GM19193 (cell line): Measurements from ENCODE around the gene CCDC30.

ENCODE experiments used
- POLR2A ChIP-seq: IDR thresholded peaks from 4 replicates; pipeline ENCODE4 v1.6.1; 2011; ENCODE audit not compliant: insufficient read depth, insufficient read length; ENCODE audit errors: extremely low read depth

CCDC30 gene

DNA sequence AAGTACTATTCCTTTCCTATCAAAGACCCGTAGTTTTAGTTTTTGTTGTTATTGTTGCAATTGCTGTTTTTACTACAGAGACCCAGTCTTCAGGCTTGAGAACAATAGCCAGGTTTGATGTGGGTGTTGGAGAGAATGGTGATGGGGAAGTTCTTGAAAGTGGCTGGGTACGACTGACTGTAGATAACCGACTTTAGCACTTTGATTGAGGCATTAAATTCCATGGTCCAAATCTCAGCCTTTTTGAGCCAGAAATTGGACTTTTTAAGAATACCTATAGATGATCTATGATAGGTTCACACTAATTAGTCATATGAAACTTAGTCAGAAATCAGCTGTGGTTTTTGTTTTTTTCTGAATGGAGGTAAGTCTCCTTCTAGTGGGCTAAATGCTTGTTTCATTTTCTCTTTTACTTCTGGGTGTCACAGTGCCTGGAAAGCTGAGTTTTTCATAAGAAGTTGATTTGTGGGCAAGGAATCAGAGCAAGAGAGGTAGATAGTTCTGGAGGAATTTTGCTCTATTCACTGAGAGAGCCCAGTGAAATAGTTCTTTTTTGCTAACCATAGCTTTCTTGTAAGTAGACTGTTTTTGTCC is 197.9 kb downstream of the CCDC30 start:
- no peak for TF ChIP-seq POLR2A

- no peak for TF ChIP-seq POLR2A
Measured at GRCh38 chr1:42669936-42670335, 206.8 kb downstream of the CCDC30 start.

- no peak for TF ChIP-seq POLR2A
Measured at GRCh38 chr1:42670425-42670824, 207.3 kb downstream of the CCDC30 start.

DNA sequence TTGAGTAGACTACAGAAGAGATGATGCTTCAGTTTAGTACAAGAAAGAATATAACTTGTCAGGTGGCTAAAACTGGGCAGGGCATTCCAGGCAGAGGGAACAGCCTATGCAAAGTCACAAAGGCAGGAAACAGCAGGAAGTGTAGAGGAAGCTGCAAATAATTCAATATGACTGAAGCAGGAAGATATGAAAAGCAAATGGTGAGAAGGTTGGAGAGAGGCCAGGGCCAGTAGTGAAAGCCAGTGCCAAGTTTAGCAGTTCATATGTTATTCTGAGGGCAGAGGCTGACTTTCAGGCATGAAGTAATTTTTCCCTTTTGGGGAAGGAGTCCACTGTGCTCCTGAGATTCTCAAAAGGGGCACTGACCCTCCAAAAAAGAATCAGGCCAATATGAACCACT is 211.1 kb downstream of the CCDC30 start:
- no peak for TF ChIP-seq POLR2A

DNA sequence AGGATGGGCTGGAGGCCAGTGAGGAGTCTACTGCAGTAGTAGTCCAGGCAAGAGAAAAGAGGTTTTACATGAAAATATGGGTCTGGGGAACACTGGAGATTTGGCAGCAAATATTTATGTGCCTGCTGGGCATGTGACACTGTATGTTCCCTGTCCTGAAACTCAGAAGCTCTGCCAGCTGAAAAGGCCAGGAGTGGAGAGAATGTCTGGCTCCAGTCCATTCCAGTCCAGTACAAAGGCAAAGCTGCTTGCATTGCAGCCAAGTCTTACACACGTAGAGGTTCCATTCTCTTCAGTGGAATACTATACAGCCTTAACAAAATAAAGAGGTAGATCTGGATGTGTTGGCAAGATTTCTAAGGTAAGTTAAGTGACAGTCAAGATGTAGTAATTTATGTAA is 211.6 kb downstream of the CCDC30 start:
- TF ChIP-seq POLR2A, result no peak

DNA sequence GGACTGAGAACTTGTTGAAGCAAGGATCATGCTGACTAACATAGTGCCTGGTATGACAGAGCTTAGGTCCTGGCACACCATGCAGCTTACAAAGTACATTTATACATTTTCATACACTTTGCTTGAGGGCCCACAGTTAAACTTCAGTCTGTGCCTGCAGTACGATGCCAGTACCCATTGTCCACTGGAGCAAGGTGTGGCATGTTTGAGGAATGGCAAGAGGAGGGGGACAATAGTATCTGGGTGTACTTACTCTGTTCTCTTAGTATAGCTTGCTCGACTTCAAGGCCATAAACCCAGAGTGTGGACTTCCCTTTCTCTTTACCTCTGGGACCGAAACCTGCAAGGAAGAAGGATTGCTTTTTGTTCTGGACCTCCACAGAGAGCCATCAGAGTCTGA is 212.4 kb downstream of the CCDC30 start:
- TF ChIP-seq POLR2A, result no peak

DNA sequence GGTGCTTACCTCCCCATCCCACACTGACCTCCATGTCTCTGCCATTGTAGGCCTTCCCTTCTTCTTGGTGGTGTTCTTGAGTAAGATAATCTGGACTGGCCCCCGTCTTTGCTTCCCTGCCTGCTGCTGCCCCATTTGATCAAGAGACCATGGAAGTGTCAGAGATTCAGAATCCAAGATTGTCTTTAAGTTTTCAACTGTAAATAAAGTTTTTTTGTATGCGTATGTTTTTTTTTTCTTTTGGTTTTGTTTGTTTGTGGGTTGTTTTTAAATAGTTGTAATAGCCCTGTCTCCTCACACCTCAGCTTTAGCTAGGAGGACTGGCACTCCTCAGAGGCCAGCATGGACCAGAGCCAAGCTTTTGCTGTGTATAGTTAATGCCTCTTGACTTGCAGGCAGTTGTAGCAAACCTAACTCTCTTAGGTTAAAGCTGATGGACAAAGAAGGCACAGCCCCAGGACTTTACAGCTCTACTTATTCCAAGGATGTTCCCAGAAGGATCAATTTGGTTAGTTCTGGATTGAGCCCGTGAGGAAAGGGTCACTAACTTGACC is 213.5 kb downstream of the CCDC30 start:
- TF ChIP-seq POLR2A, result no peak

DNA sequence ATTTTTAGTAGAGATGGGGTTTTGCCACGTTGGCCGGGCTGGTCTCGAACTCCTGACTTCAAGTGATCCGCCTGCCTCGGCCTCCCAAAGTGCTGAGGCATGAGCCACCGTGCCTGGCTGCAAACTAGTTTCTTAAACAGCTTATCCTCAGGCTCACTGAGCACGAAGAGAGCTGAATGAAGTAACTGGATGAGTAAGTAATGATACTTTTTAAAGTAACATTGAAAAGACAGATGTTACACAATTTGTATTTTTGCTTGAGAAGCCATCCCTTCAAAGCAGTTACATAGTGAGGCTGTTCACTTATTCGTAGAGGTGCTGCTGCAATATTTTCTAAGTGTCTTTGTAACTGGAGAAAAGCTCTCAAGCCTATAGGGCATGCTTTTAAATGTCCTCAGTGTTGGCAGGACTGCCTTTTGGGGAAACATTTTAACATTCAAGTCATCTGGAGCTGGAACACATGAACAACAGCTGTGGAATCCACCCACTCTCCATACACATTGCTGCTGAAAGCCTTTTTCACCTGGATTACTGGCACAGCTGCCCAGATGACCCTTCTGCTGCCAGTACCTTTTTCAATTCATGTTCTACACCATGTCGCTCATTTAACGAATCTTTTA is 216.4 kb downstream of the CCDC30 start:
- no peak for TF ChIP-seq POLR2A

GRCh38 chr1:42680055-42680454 is 217.0 kb downstream of the CCDC30 start:
- no peak for TF ChIP-seq POLR2A

DNA sequence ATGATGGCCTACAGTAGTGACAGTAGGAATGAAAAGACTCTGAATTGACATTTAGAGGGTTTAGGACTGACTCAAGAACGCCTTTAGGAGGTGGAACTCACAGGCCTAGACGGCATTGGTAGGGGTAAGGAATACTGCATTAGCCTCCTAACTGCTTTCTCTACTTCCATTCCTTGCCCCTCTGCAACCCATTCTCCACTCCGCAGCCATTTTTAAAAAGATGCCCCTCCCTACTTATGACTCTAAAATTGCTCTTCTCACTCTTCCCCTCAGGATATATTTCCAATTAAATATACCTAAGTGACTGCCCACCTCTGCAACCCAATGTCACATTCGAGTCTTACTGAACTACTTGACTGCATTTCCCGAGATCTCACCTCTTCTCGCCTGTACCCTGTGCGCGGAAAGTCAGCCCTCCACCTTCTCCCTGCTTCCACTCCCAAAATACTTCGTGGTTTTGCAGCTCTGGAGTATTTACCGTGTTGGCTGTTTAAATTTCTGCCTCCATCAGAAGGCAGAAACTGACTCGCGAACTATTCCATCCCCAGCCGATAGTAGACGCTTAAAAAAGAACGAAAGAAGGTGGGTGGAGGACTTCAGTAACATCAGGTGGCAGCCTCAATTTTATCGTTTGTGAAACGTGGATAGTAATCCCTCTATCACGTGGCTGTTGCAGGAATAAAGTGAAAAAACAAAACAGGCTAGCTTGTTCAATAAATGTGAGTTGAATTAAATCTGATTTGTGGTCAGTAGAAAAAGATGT is 218.0 kb downstream of the CCDC30 start:
- no peak for TF ChIP-seq POLR2A

DNA sequence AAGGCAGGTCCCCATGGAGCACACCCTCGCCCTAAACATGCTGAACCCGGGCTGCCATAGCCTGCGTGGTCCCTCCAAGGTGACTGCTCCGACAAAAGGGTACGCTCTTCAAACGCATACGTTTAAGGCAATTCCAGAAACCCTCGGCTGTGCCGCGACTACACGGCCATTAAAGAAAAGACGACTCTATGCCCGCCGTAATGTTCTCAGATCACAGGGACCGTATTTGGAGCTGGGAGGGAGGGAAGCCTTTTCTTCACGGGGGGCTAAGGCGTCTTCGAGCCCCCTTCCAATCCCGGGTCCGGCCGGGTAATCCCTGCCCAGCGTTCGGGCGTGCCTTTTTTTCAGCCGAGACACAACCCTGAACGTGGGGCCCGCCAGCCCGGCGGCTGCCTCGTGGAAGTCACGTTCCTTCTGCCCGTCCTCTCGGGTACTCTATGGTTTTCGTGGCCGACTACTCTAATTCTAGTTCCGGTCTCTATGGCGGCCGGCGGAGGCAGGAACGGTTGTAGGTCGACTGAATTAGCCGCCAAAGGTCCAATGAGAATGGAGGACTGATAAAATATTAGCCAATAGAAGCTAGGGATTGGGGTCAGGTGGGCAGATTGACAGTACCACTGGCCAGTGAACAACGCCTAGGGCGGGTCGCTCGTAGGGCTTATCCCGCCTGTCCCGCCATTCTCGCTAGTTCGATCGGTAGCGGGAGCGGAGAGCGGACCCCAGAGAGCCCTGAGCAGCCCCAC is 218.8 kb downstream of the CCDC30 start, which contains the start of gene YBX1:
TSS of gene YBX1 (plus strand) at position 678 of the 743 bp plus-strand sequence. CDS start 148 bp downstream, outside the sequence.
- TF ChIP-seq POLR2A, result peak; percentile 89

GRCh38 chr1:42682739-42683531 is 219.8 kb downstream of the CCDC30 start:
- TF ChIP-seq POLR2A, result peak; percentile 64

- TF ChIP-seq POLR2A, result no peak
Measured at GRCh38 chr1:42684139-42684538, 221.1 kb downstream of the CCDC30 start.

GRCh38 chr1:42686418-42686817 is 223.3 kb downstream of the CCDC30 start:
- TF ChIP-seq POLR2A, result no peak
